Activated naive CD4-positive, alpha-beta T cell treated with anti-CD3 and anti-CD28 coated beads, Interleukin-2, amount 10 ng/mL, durations not matched to agents 7 days and 5 days (primary cell): ENCODE measurements around the gene MMS22L.
"Not testable (repeated sequence)": the region's sequence is repeated elsewhere in the genome, so short reads cannot be mapped to it uniquely, and the experiment has no call there.

Experiments used
- CTCF ChIA-PET: fragments of 350-600 bp; sonication (Branson Sonifier 250); formaldehyde crosslinking; loops from one replicate; lab custom pipeline; 2021; ENCODE audit warnings: antibody characterized with exemption; lab: Charles Lee
- DNase-seq: peaks from one replicate; pipeline ENCODE4 v3.0.0-alpha.2; 2020
- H3K27ac Mint-ChIP-seq: one replicate; pipeline ENCODE4 v1.8.0; 2021; ENCODE audit warnings: mild to moderate bottlenecking, moderate library complexity, mixed read lengths
- H3K27me3 Mint-ChIP-seq: one replicate; pipeline ENCODE4 v1.8.0; 2021; ENCODE audit warnings: mild to moderate bottlenecking, mixed read lengths
- H3K36me3 Mint-ChIP-seq: one replicate; pipeline ENCODE4 v1.8.0; 2021; ENCODE audit warnings: mixed read lengths
- H3K4me1 Mint-ChIP-seq: one replicate; pipeline ENCODE4 v1.8.0; 2021; ENCODE audit warnings: mixed read lengths
- H3K4me3 Mint-ChIP-seq: one replicate; pipeline ENCODE4 v1.8.0; 2021; ENCODE audit warnings: mild to moderate bottlenecking, moderate library complexity, mixed read lengths
- H3K9me3 Mint-ChIP-seq: one replicate; pipeline ENCODE4 v1.8.0; 2021; ENCODE audit warnings: mixed read lengths

The MMS22L gene

DNA sequence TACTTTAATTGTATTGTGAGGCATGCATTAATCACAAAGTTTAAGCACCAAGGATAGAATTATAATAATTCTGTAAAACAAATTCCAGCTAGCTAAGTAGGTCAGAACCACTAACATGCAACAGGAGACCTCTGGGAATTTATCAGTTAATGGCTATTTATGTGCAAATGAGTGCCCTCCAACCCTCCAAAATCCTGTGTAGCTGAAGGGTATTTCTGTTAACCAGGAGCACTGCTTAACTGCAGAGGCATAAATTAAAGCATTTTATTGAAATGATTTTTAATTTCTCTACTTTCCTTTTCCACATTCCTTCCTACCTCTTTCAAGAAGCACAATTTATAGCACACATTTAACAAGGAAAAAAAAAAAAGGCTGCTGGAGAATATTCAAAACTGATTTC is 77.0 kb downstream of the MMS22L start:
- H3K27ac Mint-ChIP-seq, result no peak overlapping the region
- no peaks in the 10 kb centered on the region for H3K4me1 Mint-ChIP-seq
- H3K9me3 Mint-ChIP-seq, result no peaks in the 10 kb centered on the region
- CTCF ChIA-PET, result no interaction called here
- no peaks in the 10 kb centered on the region for H3K27me3 Mint-ChIP-seq
- no peak for DNase-seq
- peaks cover 8% of the 10 kb centered on the region for H3K36me3 Mint-ChIP-seq
- H3K4me3 Mint-ChIP-seq, result no peak overlapping the region

DNA sequence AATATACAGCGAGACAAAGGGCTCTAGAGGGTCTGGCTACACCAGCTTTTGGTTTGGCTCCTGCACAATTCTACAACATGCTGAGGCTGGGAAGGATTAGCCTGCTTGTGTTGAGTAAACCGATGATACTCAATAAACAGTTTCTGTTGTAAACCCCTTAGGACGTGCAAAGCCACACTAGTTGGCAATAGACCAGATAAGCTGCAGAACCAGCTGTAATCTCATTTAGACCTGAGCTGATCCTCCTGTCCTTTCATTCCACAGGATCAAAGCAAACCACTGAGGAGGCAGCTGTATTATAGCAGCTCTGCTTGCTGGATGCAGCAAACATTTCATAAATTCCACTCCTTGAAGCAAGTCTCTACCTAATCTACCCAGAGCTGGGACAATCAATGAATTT is 79.7 kb downstream of the MMS22L start:
- DNase-seq, result no peak
- Mint-ChIP-seq H3K27ac (no peak overlapping the region), H3K9me3 (no peaks in the 10 kb centered on the region), H3K36me3 (peaks cover 11% of the 10 kb centered on the region), H3K4me3 (no peak overlapping the region), H3K4me1 (no peaks in the 10 kb centered on the region), H3K27me3 (no peaks in the 10 kb centered on the region)
- CTCF ChIA-PET, result no interaction called here

DNA sequence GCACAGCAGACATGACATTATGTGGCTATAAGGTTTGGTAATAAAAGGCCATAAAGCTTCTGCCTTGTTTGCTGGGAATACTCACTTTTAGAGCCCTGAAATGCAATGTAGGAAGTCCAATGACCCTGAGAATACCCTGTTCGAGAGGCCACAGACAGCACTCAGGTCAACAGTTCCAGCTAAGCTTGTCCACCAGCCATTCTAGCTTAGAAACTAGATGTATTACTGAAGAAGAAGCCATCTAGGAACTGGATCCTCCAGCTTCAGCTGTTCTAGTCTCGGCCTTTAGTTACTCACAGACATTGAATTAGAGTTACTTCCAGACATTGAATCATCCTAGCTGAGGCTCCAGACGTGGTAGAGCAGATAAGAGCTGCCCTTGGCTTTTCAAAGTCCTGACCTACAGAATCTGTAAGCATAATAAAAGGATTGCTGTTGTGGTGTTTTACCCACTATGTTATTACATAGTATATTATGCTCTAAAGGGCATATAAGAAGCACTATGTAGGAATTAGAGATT is 84.9 kb downstream of the MMS22L start:
- CTCF ChIA-PET, result interaction anchor here (1.2 to 1.7 kb wide), 2 partner anchors 12 to 13 kb away, joined by 4 to 6 read pairs; no protein-coding TSS in a partner anchor
- no peak overlapping the region for H3K27ac Mint-ChIP-seq
- H3K36me3 Mint-ChIP-seq, result peaks cover 12% of the 10 kb centered on the region
- DNase-seq, result no peak
- no peaks in the 10 kb centered on the region for H3K9me3 Mint-ChIP-seq
- H3K27me3 Mint-ChIP-seq, result no peaks in the 10 kb centered on the region
- H3K4me1 Mint-ChIP-seq, result no peaks in the 10 kb centered on the region
- no peak overlapping the region for H3K4me3 Mint-ChIP-seq

DNA sequence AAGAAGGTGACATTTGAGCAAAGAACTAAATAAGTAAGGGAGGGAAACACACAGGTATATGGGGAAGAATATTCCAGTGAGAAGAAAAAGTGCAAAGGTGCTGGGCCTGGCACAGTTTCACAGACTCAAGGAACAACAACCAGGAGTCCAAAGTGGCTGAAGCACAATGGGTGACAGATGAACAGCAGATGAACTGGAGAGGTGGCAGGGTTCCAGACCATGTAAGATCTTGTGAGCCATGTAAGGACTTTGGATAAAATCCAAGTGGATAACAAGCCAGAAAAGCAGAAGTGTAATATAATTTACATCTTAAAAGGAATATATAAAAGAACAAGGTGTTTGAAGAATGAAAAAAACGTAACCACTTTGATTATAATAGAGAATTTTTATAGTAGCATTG is 87.9 kb downstream of the MMS22L start:
- H3K4me1 Mint-ChIP-seq, result no peaks in the 10 kb centered on the region
- H3K27ac Mint-ChIP-seq, result no peak overlapping the region
- CTCF ChIA-PET, result no interaction called here
- no peaks in the 10 kb centered on the region for H3K9me3 Mint-ChIP-seq
- H3K36me3 Mint-ChIP-seq, result peaks cover 13% of the 10 kb centered on the region
- no peaks in the 10 kb centered on the region for H3K27me3 Mint-ChIP-seq
- no peak for DNase-seq
- H3K4me3 Mint-ChIP-seq, result no peak overlapping the region

DNA sequence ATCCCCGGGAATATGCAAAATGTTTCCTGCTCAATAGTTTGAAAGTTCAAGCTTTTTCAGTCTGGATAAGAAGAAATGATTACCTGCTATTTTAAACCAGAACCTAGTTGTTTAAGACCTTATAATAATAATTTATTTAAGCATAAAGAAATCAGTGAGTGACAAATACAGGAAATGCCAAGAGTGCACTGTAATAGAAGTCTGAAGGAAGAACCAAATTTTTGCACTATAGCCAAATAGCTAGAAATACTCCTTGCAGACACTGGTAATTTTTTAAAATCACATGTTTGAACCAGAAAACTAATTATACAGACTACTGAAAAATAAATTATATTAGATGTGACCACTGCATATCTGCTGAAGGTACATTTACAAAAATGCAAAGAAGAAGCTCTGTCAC is 93.2 kb downstream of the MMS22L start:
- H3K27ac Mint-ChIP-seq, result no peak overlapping the region
- DNase-seq, result no peak
- H3K36me3 Mint-ChIP-seq, result peaks cover 3% of the 10 kb centered on the region
- no peaks in the 10 kb centered on the region for H3K27me3 Mint-ChIP-seq
- CTCF ChIA-PET, result interaction anchor here (0.6 kb wide), 1 partner anchor 12 kb away, joined by 4 read pairs; no protein-coding TSS in a partner anchor
- no peak overlapping the region for H3K4me3 Mint-ChIP-seq
- H3K9me3 Mint-ChIP-seq, result no peaks in the 10 kb centered on the region
- H3K4me1 Mint-ChIP-seq, result no peaks in the 10 kb centered on the region

DNA sequence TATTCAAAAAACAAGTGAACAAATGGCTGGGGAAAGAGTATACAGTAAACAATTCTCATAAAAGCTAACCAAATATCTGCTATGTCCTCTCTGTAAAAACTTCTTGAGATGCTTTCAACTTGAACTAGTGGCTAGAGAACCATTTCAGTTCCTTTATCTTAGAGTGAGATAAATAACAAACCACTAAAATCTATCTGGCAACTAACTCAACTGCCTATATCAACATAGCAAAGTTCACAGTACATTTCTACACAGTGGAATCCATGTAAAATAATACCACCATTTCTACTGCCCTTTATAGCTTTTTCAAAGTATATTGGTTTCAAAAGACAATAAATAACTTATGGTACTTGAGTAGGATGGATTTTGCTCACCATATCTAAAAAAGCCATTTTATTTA is 95.1 kb downstream of the MMS22L start:
- Mint-ChIP-seq H3K9me3 (no peaks in the 10 kb centered on the region), H3K36me3 (peaks cover 3% of the 10 kb centered on the region), H3K27ac (no peak overlapping the region), H3K27me3 (no peaks in the 10 kb centered on the region), H3K4me1 (no peaks in the 10 kb centered on the region), H3K4me3 (no peak overlapping the region)
- no peak for DNase-seq
- CTCF ChIA-PET, result interaction anchor here (0.9 kb wide), 1 partner anchor 28 kb away, joined by 5 read pairs; no protein-coding TSS in a partner anchor

DNA sequence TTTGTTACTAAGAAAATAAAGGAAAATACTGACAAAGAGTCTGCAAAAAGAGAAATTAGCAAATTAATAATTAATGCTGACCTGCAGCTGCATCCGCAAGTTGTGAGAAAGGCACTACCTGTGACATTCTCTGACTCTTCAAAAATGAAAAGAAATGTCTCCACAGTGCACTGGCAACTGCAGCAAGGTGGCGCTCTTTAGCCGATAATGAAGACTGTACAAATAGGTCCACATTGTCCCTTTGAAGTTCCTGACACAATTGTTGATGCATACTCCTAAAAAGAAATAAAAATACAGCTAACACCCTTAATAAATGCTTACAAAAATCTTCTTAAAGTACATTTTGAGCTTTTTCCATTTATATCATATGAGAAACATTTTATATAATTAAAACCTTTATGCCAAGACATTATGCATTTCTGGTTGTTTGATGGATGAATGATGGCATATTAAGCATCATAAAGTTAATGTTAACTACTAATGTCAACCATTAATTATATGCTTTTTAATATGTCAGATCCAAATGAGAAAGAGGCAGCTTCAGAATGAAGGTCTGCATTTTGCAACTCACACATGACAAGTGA is 96.5 kb downstream of the MMS22L start:
- DNase-seq, result peak; percentile 76
- no peaks in the 10 kb centered on the region for H3K9me3 Mint-ChIP-seq
- H3K27me3 Mint-ChIP-seq, result no peaks in the 10 kb centered on the region
- H3K4me1 Mint-ChIP-seq, result no peaks in the 10 kb centered on the region
- H3K4me3 Mint-ChIP-seq, result no peak overlapping the region
- CTCF ChIA-PET, result interaction anchor here (0.7 to 1.8 kb wide), 8 partner anchors 10 to 211 kb away, joined by 3 to 8 read pairs (median 4); no protein-coding TSS in a partner anchor
- H3K27ac Mint-ChIP-seq, result no peak overlapping the region
- no peaks in the 10 kb centered on the region for H3K36me3 Mint-ChIP-seq

DNA sequence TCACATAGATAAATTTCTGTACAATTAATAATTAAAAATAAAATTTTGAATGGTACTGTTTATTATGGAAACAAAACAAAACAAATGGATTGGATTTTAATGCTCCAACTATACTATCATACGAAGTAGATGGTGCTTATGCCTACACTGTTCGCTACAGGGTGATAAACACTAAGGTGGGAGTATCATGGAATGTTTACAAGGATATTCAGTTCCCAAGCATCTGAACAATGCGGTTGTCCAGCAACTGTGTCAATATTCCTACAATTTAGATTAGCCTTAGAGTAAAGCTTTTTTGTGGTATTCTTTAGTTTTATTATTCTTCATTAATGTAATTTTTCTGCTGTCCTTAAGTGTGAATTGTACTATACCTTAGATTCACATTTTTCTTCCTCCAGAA is 105.1 kb downstream of the MMS22L start:
- Mint-ChIP-seq H3K4me3 (no peak overlapping the region), H3K27ac (no peak overlapping the region), H3K9me3 (no peaks in the 10 kb centered on the region), H3K4me1 (peaks cover 2% of the 10 kb centered on the region), H3K27me3 (no peaks in the 10 kb centered on the region), H3K36me3 (peaks cover 16% of the 10 kb centered on the region)
- no peak for DNase-seq
- CTCF ChIA-PET, result no interaction called here

DNA sequence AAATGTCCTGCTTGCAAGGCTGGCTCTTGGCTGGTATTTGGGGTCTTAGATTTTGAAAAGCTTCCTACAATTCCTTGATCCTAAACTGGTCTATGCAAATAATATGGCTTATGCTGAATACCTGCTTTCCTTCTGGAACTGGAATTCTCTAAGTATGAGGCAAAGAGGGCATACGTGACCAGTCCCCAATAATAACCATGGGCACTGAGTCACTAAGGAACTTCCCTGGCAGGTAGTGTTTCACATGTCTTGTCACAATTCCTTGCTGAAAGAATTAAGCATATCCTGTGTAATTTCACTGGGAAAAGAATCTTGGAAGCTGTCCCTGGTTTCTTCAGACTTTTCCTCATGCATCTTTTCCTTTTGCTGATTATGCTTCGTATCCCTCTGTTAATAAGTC is 106.5 kb downstream of the MMS22L start:
- H3K27me3 Mint-ChIP-seq, result no peaks in the 10 kb centered on the region
- H3K9me3 Mint-ChIP-seq, result no peaks in the 10 kb centered on the region
- H3K36me3 Mint-ChIP-seq, result peaks cover 20% of the 10 kb centered on the region
- peaks cover 2% of the 10 kb centered on the region for H3K4me1 Mint-ChIP-seq
- no peak for DNase-seq
- H3K4me3 Mint-ChIP-seq, result no peak overlapping the region
- CTCF ChIA-PET, result interaction anchor here (1.9 kb wide), 1 partner anchor 10 kb away, joined by 5 read pairs; no protein-coding TSS in a partner anchor
- no peak overlapping the region for H3K27ac Mint-ChIP-seq

DNA sequence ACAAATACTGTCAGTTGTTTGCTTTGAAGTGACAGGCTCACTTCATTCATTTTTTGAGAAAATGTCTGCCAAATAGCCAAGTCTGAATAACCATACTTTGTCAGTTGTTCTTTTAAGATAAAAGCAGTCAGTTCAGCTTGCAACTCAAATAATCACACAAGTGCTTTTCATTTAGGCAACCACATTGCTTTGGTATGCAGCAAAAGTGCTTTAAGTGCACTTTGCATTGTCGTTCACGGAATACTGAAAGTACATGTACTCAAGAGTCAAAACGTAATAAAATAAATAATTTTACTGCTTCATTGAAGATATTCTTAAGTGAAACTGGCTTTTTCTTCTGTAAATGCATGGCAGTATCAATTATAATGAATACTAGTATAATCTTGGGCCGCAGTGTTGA is 107.2 kb downstream of the MMS22L start:
- no peaks in the 10 kb centered on the region for H3K9me3 Mint-ChIP-seq
- no peaks in the 10 kb centered on the region for H3K27me3 Mint-ChIP-seq
- H3K36me3 Mint-ChIP-seq, result peaks cover 24% of the 10 kb centered on the region
- H3K27ac Mint-ChIP-seq, result no peak overlapping the region
- H3K4me3 Mint-ChIP-seq, result no peak overlapping the region
- CTCF ChIA-PET, result interaction anchor here (1.9 kb wide), 1 partner anchor 11 kb away, joined by 5 read pairs; no protein-coding TSS in a partner anchor
- no peak for DNase-seq
- peaks cover 2% of the 10 kb centered on the region for H3K4me1 Mint-ChIP-seq

DNA sequence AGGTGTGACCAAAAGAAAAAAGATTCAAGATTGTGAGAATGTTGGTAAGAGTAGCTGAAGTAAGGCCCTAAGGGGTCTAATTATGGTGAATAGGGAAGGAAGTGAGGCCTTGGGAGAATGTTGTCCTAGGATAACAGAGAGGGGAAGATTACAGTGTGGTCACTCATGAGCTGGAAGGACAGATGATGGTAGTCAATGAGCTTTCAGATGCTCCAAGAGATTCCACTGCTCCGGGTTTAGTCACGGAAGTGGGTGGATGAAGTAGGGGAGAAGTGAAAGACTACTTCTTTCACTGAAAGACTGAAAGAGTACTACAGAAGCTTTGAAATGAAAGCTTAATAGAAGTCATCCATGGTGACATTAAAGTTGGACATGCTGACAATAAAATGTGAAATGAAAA is 108.5 kb downstream of the MMS22L start:
- H3K36me3 Mint-ChIP-seq, result peaks cover 26% of the 10 kb centered on the region
- CTCF ChIA-PET, result no interaction called here
- H3K27me3 Mint-ChIP-seq, result no peaks in the 10 kb centered on the region
- H3K9me3 Mint-ChIP-seq, result no peaks in the 10 kb centered on the region
- H3K4me3 Mint-ChIP-seq, result no peak overlapping the region
- H3K27ac Mint-ChIP-seq, result no peak overlapping the region
- DNase-seq, result no peak
- H3K4me1 Mint-ChIP-seq, result peaks cover 2% of the 10 kb centered on the region

DNA sequence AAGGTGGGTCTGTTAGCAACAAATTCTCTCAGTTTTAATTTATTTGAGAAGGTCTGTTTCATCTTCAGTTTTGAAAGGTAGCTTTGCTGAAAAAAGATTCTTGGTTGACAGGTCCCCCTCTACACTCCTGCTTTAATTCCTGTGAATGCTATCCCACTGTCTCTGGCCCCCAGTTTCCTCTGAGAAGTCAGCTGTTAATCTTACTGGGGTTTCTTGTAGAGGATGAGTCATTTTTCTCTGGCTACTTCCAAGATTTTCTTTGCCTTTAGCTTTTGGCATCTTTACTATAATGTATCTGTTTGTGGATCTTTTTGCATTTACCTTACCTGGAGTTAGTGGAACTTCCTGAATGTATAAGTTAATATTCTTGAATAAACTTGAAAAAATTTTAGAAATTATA is 122.7 kb downstream of the MMS22L start:
- no peaks in the 10 kb centered on the region for H3K4me1 Mint-ChIP-seq
- H3K27ac Mint-ChIP-seq, result no peak overlapping the region
- H3K9me3 Mint-ChIP-seq, result peaks cover 12% of the 10 kb centered on the region
- H3K4me3 Mint-ChIP-seq, result no peak overlapping the region
- DNase-seq, result no peak
- H3K36me3 Mint-ChIP-seq, result peaks cover 71% of the 10 kb centered on the region
- CTCF ChIA-PET, result interaction anchor here (0.7 kb wide), 1 partner anchor 70 kb away, joined by 3 read pairs; no protein-coding TSS in a partner anchor
- H3K27me3 Mint-ChIP-seq, result no peaks in the 10 kb centered on the region

DNA sequence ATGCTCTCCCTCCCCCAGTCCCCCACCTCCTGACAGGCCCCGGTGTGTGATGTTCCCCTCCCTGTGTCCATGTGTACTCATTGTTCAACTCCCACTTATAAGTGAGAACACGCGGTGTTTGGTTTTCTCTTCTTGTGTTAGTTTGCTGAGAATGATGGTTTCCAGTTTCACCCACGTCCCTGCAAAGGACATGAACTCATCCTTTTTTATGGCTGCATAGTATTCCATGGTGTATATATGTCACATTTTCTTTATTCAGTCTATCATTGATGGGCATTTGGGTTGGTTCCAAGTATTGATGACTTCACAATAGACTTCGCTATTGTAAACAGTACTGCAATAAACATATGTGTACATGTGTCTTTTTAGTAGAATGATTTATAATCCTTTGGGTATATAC is 127.6 kb downstream of the MMS22L start:
- Mint-ChIP-seq H3K36me3 (peaks cover 55% of the 10 kb centered on the region), H3K9me3 (peaks cover 12% of the 10 kb centered on the region)
- H3K27me3 Mint-ChIP-seq, DNase-seq, H3K27ac Mint-ChIP-seq, H3K4me3 Mint-ChIP-seq, H3K4me1 Mint-ChIP-seq, CTCF ChIA-PET: not testable (repeated sequence)

DNA sequence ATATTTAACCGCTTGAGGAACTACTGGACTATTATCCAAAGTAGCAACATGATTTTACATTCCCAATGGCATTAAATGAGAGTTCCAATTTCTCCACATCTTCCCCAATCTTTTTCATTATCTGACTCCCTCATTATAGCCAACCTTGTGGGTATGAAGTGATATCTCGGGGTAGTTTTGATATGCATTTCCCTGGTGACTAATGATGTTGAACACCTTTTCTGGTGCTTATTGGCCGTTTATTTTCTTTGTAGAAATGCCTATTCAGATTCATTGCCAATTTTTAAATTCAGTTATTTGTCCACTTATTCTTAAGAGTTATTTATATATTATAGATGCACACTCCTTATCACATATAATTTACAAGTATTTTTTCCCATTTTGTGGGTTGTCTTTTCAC is 129.0 kb downstream of the MMS22L start:
- CTCF ChIA-PET, result no interaction called here
- Mint-ChIP-seq H3K27me3 (no peaks in the 10 kb centered on the region), H3K4me1 (no peaks in the 10 kb centered on the region), H3K9me3 (peaks cover 12% of the 10 kb centered on the region), H3K27ac (no peak overlapping the region), H3K36me3 (peaks cover 56% of the 10 kb centered on the region), H3K4me3 (no peak overlapping the region)
- DNase-seq, result no peak

DNA sequence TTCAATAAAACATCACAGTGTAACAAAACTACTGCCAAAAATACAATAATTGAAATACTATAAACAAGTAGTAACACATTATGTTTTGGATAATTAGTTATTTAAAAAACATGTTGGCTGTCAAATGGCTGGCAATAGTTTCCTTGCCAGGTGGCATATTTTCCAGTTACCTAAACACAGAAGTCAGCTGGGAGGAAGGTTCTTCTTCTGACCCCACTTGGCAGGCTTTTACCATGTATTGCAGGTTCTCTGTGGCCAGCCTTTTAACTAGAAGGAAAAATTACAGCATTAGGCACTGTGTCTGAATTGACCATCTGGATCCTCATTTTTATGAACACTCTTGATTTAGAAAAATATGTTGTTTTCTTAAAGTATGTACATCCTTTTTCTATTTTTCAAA is 131.4 kb downstream of the MMS22L start:
- Mint-ChIP-seq H3K36me3 (peaks cover 38% of the 10 kb centered on the region), H3K27ac (no peak overlapping the region), H3K9me3 (peaks cover 3% of the 10 kb centered on the region), H3K4me1 (no peaks in the 10 kb centered on the region), H3K27me3 (no peaks in the 10 kb centered on the region), H3K4me3 (no peak overlapping the region)
- DNase-seq, result no peak
- CTCF ChIA-PET, result no interaction called here
